Stimulated activated CD4-positive, alpha-beta T cell treated with anti-CD3 and anti-CD28 coated beads, Interleukin-2, amount 100 ng/mL, for 48 hours (primary cell): ENCODE data around the gene COL23A1.

ENCODE experiments used
- DNase-seq, 2 donors: peaks; one replicate each; pipeline ENCODE4 v3.0.0-alpha.2; 2020

The COL23A1 gene

DNA sequence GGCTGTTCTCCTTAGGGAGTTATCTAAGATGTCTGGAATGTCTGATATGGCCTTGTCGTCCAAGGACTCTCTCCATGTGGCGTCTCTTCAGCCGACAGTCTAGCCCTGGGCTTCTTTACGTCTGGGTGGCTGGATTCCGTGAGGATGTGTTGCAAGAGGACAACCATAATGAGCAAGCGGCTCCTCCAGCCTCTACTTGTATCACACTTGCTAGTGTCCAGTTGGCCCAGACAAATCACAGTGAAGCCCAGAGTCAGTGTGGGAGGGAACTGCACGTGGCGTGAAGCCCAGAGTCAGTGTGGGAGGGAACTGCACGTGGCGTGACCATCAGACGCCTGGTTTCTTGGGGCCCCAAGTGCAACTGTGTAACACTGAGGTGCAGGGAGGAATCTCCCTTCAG is 61.1 kb downstream of the COL23A1 start:
- no peak for DNase-seq

DNA sequence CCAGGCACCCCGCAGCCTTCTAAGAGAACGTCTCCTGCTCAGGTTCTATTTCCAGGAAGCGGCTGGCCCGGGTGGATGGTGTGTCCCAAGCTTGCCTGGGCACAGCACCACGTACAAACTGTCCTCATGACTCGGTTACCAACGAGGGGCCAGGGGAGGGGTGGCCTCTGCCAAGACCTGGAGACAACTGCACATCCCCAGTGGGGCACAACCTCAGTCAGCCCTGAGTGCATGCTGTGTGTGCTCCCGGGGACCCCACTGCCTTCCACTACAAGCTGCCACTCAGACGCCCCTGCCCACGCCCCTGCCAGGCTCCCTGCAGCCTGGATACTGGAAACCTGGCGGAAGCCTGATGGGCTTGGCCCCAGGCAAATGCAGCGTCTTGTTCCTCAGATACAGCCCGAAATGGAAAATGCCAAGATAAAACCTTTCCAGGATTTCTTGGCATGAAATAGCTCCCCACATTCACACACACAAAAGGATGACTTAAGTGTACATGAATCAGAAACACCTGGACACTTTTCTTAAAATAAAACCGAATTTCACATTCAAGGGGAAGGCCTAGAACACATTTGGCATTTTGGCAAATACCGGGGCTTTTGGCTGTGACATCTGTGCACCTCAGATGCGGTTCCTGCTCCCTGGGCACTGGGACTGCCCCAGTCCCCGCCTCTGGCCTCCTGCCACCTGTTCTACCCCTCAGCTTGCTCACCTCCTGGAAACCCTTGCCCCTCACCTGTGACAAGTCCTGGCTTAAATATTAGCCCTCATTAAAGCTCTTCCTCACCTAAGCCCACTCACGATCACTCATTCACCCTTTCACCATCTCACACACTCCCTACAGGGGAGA is 62.5 kb downstream of the COL23A1 start:
- no peak for DNase-seq

DNA sequence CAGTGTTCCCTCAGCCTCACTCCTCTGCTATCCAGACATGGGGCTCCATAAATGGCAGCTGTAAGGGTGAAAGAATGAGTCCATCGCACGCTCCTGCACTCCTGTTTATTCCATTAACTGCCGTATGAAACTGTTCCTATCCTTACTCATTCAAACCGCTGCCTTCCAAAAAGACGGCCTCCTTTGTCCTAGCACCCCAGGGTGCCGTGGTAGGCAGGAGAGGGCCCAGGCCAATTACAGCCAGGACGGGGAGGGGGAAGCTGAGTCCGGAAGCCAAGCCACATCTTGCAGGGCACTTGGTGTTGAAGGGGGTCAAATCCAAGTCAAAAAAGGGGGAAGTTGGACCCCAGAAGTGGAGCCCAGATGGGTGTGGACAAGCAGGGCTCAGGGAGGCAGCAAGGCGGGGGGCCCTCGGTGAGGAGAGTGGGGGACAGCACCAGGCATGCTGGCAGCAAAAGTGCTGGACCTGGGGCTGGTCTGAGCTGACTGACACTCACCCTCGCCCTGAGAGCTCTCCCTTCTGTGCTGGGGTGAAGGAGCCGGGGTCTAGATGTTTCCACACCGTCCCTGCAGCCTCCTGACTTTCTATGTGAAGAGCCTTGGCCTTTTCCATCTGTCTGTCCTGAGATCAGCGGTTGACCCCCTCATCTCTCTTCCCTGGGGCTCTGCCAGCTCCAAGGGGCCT is 63.3 kb downstream of the COL23A1 start:
- no peak for DNase-seq

DNA sequence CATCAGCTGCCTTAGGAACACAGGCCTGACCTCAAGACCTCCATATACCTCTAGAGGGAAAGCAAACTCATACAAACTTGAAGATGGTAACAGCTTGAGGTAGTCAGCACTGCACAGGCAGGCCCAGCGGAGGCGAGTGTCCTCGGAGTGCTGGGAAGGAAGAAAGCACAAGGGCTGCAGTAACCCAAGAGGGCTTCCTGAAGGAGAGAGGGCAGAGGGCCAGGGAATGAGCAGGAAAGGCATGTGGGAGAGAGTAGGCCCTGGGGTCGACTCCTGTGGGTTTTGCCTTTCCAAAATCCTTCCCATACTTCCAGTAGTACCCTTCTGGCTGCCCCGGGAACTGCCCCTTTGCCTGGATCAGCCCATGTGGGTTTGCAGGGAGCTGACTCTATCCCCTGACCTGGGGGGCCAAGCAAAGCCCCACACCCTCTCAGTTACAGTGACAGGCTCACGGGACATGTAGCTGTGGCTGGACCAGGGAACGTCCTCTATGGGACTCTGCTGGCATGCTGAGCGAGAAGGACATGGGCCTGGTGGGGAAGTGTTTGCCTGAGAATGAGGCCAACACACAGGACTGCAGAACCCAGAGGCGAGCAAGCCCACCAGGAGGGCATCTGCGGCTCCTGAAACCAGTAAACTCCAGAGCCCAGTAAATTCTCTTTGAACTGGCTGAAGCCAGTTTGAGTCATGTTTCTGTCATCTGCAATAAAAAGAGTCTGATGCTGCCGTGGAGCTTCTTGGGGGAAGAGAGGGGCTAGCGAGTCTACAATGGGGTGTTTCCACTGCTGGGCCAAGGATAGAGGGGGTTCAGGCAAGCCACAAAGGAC is 64.1 kb downstream of the COL23A1 start:
- no peak for DNase-seq

DNA sequence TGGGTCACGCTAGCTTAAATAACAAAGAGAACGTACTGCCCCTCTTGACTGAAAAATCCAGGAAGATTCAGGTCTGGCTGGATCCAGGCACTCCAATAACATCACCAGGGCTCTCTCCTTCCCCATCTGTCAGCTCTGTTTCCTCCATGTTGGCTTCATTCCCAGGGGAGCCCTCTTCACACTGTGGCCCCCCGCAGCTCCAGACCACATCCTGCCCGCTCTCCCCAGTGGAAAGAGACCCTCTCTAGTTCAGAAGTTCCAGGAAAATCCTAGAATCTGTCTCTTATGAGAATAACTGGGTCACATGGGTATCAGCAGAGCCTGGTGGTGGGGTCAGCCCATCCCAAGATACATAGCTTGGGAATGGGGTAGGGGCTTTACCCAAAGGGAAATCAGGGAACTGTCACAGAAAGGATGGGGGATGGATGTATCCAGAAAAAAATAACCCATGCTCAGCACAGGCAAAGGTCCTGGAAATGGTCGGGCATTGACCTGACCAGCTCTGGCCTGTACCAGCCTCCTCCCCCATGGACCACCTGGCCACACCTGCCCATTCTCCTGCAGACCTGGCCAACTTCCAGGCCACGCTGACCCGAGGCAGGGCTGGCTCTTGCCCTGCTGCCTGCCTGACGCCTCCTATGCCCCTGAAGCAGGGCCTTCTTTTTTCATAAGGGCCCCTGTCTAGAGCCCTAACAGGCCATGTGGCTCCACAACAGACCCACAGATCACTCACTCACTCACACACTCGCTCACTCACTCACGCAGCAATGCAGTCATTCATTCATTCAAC is 65.9 kb downstream of the COL23A1 start:
- no peak for DNase-seq

DNA sequence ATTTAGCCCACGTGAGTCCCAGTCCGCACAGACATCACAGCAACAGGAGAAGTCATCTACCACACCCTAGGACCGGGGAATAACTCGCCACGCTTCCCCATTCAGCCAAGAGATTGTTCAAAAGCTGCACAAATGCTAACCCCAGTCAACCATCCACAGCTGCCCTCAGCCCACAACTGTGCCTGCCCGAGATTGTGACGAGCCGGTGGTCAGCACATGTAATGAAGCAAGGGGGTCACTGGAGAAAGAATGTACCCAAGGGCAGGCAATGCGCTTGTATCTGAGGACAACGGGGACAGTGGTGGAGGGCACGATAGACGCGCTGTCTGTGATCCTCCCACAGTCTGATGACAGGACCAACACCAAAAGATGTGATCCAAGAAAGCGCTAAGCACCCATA is 67.8 kb downstream of the COL23A1 start:
- DNase-seq = no peak

DNA sequence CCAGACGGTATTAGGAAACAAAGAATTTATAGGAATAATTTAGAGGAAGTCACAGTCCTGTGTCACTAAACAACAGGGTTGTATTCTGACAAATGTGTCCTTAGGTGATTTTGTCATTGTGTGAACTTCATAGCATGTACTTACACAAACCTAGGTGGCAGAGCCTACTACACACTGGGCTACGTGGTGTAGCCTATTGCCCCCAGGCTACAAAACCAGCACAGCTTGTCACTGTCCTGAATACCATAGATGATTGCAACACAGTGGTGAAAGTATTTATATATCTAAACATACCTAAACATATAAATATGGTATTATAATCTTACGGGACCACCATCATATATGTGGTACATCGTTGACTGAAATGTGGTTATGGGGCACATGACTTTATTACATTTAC is 69.3 kb downstream of the COL23A1 start:
- no peak for DNase-seq

DNA sequence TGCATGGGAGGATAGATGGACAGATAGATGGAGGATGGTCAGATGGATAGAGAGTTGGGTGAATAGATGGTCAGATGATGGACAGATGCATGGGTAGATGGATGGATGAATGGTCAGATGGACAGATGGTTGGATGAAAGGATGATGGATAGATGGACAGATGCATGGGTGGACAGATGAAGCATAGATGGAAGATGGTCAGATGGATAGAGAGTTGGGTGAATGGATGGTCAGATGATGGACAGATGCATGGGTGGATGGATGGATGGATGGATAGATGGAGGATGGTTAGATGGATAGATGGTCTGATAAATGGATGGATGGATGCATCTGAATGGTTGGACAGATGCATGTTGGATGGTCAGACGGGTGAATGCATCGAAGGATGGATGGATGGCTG is 70.4 kb downstream of the COL23A1 start:
- no peak for DNase-seq

DNA sequence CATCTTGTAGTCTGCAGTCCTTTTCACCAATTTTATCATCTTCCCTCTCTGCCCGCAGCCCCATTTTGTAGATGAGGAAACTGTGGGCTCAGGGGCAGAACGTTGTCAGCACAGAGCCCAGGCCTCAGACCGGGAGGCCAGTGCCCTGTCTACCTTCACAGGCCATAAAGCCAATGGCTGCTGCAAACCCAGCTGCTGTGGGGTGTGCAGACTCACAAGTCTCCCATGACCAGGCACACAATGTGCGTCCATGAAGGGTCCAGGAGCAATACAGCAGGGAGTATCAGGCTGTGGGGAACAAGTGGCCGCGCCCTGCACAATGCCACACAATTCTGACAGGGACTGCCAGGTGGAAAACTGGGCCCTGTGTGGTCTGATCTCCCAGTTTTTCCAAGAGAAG is 71.0 kb downstream of the COL23A1 start:
- no peak for DNase-seq

DNA sequence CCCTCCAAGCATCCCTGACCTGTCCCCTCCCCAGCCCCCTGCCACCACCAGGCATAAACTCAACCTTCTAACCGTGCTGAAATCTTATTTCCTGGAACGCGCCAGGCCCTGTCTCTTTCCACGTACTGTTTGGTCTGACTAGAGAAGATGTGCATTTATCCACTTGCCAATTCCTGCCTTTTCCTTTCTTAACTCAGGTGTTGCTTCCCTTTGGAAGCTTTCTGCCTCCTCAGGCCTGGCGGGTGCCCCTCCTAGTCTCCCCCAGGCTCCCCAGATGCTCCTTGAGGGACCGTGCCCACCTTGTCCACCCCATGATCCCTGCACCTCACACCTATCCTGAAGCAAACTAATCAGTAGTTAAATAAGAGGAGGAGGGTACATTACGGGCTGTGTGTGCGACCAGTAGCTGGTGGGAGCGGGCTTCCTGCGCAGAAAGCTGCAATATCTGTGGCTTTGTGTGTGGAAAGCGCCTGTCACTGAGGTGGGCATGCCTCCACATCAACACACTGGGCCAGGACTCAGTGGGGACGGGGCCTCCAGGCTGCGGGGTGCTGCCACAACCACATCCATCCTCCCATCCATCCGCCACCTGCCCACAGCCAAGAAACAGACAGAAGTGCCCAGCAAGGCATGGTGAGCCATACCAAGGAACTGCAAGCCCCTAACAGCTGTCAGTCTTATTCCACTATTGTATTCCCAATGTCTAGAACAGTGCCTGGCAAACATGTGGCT is 73.5 kb downstream of the COL23A1 start:
- no peak for DNase-seq

DNA sequence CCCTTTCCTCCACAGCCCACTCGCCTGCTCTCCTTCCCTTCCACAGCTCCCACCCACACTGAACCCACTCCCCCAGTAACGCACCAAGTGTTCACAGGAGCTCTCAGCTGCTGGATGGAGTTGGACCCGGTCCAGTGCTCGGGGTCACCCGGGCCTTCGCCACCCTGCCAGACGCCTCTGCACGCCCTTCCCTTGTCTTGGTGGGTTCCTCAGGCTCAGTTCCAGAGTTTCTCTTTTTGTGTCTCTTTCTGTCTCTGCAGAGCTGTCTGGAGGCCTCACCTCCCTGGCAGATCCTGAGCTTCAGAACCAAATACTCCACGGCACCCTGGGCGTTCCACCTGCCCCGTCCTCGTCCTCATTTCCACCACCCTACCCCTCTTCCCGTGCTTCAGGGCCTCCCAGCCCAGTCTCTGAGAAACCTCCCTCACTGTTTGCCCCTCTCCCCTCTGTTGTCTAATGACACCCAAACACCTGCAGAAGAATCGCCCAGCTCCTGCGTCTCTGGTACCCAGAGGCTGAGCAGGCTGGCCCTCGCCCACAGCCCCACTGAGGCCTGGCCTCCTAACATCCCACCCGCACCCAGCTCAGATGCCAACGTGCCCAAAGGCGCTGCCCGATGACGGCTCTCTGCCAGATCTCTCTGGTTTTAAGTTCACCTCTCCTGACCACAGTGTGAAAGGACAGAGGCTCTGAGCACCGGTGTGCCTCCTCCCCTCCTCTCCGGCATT is 74.3 kb downstream of the COL23A1 start:
- no peak for DNase-seq

DNA sequence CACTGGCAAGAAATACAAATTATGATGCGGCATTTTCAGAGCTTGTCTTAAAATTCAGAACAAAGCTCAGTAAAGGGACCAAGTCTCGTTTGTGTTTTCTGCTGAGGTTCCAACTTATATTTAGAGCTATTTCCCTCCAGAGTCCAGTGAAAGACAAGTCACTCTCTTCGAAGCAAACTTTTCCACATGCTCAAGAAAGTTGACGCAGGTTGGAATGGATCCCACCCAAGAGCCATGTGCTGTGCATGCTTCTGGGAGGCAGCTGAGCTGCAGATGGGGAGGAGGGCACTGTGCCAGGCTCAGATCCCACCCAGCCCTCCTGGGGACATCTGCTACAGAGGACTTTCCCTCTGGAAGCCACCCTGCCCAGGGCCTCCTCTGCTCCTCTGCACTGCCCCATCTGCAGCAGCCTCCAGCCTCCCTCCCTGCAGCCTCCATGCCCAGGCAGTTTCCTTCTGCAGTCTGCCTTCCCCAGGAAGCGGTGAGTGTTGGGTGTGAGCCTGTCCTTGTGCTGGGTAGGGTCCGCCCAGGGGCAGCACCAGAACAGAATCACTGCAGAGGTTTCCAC is 75.3 kb downstream of the COL23A1 start:
- DNase-seq = no peak

DNA sequence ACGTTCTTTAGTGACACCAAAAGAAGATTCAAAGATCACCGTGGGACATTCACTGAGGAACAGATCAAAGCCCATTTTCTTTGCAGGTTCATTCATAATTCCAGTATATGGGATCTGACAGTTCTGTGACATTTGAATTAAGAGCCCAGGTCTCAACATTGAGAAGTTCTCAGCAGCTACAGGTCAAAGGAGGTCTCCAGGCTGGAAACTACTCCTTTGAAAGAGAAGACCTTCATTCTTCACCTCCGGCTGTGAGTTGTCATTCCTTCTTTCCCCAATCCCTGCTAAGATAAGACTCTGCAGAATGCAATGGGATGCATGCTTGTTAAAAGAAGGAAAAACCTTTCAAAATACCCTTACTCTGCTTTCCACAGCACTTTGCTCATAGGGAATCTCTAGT is 79.0 kb downstream of the COL23A1 start:
- no peak for DNase-seq

DNA sequence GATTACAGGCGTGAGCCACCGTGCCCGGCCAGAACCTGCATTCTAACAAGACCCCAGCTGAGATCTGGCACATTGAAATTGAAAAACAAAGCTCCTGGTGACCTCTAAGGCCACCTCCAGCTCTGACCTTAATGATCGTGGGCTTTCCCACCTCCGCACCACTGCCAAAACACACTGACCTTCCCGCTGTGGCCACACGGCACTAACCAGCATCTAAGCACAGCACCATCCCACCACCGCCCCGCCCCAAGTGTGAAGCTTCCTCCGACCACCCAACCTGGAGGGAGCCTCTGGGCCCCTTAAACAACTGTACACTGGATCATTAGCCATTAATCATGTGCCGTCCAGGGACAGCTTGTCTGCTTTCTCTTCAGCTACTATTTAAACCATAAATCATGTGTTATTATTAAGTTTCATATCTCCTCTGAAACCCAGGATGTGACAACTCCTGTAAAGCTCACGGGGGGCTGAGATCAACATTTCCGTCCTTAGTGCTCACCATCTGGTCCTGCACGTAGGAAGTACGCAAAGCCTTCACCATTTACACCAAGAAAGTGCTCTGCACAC is 80.6 kb downstream of the COL23A1 start:
- DNase-seq = no peak

DNA sequence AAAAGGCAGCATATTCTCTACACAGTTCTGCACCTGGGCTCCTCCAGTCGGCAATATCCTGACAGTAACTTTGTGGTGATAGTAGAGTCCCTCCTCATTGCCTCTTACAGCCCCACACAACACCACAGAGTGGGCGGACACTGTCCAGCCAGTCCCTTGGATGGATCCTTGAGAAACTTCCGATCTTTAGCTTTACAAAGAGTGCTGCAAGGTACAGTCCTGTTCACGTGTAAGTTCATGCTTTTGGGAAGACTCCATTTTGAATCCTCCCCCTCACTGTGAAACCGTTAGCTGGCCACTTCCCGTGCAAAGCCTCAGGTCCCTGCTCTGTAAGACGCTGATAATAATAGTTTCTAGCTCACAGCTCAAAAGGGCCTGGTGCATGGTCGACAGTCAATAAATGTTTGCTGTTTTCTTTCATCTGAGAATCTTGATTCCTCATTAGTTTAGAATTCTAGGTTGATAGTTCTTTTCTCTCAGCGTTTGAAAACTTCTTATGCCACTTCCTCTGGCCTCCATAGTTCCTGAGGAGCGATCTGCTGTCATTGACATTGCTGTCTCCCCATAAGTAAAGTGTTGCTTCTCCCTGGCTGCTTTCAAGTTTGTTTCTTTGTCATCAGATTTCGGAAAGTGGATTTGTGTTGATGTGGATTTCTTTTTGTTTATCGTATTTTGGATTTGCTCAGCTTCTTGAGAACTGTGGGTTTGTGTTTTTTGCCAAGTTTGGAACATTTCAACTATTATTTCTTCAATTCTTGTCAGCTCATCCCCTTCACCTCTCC is 82.9 kb downstream of the COL23A1 start:
- DNase-seq = no peak

DNA sequence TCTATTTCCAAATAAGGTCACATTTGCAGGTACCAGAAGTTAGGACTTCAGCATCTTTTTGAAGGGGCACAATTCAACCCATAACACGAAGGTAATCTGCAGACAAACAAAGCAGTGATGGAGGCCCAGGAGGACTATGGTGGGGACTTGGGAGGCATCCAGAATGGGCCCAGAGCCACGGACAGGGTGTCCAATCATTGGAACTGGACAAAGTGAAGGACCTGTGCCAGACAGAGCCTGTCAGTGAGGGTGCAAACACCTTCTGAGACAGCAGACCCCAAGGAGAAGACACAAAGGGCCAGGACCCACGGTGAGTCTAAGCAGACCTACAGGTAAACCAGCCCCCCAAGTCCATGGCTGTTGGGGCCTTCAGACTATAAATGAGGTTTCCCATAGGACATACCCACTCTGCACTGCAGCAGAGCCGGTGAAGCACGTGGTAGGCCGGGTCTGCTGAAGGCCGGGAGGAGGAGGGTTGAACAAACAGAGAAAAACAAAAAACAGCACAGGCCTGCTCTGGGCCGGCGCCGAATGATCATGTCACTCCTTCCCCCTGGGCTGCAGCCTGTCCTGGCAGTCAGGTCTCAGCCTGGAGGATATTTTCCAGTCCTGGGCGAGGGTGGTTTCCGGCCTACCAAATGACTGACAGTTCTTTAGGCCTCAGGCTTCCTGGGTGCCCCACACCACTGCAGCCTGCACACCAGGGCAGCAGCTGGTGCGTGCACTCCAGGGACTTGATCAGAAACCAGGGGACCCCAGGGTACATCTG is 84.4 kb downstream of the COL23A1 start:
- DNase-seq = no peak

DNA sequence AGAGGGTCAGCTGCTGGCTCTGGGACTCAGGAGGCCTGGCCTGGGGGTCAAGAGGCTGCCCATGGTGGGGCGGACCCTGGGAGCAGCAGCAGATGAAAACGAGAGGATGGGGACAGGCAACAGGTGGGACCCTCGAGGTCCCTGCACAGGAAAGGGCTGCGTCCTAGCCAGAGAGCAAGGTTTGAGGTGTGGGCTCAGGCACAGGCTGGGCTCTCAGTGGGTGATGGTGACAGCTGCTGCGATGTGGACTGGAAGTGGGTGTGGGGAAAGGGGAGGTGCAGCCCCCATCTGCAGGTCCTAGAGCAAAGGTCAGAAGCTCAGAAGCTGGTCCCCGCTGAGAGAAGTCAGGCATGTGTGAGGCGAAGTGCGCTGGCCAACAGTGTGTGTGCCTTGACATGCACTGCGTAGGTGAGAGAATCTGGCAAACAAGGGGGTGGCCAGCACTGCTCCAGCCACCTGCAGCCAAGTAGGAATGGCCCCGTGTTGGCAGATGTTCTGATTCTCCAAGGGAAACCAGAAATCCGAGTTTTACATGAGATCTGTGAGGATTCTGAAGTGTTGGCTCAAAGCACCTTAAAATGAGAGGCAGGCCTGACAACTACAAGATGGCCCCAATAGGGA is 85.7 kb downstream of the COL23A1 start:
- DNase-seq = no peak

DNA sequence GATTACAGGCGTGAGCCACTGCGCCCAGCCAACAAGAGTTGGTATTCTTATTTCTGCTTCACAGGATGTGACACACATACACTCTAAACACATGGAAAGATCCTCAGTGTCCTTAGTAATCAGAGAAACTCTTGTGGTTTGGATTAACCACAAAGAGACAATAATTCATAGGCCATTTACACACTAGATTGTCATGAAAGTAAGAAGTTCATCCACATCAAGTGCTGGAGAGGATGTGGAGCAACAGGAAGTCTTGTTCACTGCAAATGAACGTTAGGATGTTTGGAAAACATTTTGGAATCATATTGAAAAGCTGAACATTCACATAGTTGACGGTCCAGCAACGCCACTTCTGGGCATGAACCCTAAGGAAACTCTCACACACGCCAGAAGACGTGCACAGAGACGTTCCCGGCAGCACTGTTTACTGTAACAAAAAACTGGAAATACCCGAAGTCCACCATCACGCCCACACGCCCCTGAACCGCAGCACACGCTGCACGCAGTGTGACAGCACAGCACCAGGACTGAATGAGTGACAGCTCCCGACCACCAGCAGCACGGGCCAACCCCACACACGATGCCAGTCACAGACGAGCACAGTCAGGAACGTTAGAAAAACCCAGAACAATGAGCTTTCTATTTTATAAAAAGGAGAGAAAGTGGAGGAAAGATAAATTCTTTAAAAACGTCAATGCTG is 87.6 kb downstream of the COL23A1 start:
- no peak for DNase-seq
